Inferior parietal cortex (tissue), 1 donor: ENCODE measurements around the gene ANO8.
A peak's percentile ranks its signal among the peaks of the same experiment; 100 is the strongest.
"Not testable (repeated sequence)": the region's sequence is repeated elsewhere in the genome, so short reads cannot be mapped to it uniquely, and the experiment has no call there.

Source experiments
- DNase-seq: peaks from one replicate; pipeline ENCODE4 v3.0.0-alpha.2; 2016; ENCODE audit errors: extremely low spot score

The ANO8 gene

DNA sequence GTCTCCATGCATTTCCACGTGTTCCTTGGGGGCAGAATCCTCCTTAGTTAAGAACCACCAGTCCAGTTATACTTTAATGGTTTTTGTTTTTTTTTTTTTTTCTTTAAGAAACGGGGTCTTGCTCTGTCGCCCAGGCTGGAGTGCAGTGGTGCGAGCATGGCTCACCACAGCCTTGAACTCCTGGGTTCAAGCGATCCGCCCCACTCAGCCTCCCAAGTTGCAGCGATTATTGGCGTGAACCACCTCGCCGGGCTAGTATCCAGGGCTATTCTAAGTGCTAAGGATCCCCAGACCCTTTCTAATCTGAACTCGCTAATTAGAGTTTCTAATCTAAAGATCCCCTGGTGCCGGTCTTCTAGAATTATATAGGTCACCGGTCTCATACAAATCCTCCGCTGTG, 41.0 kb downstream of the ANO8 start:
- no peak for DNase-seq

DNA sequence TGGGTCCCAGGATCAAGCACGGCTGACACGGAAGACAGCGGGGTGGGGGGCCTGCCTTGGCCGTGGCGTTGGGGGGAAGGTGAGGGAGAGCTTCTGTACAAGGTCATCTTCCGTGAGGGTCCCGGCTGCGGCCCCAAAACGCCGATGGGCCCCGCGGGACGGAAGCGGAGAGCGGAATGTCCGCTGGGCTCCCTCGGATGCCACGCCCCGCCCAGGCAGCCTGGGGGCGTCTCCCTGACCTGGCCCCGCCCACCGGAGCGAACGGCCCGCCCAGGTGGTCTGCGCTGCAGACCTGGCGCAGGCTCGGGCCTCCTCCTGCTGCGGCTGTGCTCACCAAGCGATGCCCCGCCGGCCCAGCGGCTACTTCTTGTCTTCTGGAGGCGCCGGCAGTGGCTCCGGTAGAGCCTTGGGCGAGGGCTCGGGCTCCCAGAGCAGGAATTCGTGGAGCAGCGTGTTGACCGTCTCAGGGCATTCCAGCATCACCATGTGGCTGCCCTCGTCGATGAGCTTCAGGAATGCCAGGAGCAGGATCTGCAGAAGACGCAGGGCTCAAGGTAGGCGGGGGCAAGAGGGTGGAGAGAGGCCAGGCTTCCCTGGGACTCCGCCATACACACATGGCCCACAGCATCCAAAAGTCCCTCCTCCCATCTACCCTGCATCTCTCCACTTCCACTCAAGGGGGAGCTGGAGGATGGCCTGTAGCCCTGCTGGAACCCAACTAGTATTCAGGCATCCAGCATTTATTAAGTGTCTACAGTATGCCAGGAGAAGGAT, 42.2 kb downstream of the ANO8 start:
- peak; percentile 72 for DNase-seq

DNA sequence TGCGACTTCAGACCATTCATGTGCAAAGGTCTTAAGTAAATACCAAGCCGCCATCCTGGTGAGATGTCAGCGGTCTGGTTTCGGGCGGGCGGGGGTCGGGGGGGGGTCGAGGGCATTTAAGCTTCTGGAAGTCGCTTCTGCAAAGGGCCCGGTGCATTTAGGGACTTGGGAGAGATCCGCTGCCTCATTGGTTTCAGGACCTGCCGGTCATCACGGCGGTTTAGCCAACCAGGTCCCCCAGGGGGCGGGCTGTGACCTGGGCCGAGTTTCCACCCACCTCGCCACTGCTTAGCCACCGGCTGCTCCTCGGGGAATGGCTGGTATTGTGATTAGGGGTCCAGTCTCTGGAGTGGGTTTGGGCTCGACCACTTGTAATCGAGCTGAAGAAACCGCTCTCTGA, 45.2 kb downstream of the ANO8 start:
- DNase-seq, result peak; percentile 36

DNA sequence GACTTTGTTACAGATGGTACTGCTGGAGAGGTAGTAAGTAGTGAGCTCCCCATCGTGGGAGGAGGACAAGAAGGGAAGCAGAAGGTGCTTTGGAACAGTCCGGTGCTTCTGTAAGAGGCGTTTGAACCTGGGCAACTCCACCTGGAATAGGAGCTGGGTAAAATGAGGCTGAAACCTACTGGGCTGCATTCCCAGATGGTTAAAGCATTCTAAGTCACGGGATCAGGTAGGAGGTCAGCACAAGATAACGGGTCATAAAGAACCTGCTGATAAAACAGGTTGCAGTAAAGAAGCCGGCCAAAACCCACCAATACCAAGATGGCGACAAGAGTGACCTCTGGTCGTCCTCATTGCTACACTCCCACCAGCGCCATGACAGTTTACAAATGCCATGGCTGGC, 47.9 kb downstream of the ANO8 start:
- no peak for DNase-seq

DNA sequence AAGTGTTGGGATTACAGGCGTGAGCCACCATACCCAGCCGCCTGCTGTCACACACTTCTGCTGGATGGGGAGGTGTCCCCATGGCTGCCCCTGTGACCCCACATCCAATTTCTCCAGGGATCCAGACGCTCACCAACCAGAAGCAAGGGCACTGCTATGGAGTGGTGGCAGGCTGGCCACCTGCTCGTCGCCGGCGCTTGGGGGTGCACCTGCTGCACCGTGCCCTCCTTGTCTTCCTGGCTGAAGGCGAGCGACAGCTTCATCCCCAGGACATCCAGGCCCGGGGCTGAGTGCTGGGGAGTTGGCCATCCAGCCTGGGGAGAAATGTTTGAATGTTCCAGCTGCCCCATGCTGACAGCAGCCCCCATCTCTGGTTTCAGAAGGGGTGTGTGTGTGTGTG, 48.4 kb downstream of the ANO8 start:
- DNase-seq, result no peak

DNA sequence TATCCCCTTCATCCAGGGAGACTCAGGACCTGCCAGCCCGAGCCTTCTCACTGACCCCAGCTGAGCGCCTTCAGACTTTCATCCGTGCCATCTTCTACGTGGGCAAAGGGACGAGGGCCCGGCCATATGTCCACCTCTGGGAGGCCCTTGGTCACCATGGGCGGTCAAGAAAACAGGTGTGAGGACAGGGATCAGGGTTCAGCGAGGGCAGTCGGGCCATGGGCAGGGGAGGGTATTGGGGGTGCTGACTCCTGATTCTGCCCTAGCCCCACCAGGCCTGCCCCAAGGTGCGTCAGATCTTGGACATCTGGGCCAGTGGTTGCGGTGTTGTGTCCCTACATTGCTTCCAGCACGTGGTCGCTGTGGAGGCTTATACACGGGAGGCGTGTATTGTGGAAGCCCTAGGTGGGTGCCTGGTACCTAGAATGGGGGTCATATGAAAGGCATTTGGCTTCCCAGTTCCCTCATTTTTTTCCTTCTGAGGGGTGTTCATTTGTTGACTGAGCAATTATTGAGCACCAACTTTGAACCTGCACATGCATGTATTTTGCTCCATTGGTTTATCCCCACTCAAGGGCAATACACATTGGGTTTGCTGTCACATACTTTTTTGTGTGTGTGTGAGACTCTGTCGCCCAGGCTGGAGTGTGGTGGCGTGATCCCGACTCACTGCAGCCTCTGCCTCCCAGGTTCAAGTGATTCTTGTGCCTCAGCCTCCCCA, 49.1 kb downstream of the ANO8 start:
- no peak for DNase-seq

DNA sequence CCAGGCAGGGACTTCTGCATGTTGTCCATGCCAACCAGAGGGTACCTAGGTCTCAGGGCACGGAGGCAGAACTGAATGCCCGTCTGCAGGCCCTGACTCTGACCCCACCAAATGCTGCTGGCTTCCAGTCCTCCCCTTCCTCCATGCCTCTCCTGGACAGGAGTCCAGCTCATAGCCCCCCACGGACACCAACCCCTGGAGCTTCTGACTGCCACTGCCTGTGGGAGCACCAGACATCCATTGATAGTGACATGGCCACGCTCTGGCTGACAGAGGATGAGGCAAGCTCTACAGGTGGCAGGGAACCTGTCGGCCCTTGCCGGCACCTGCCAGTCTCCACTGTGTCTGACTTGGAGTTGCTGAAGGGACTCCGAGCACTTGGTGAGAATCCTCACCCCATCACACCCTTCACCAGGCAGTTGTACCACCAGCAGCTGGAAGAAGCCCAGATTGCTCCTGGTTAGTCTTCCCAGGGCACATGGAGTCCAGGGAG, 51.1 kb downstream of the ANO8 start:
- no peak for DNase-seq

DNA sequence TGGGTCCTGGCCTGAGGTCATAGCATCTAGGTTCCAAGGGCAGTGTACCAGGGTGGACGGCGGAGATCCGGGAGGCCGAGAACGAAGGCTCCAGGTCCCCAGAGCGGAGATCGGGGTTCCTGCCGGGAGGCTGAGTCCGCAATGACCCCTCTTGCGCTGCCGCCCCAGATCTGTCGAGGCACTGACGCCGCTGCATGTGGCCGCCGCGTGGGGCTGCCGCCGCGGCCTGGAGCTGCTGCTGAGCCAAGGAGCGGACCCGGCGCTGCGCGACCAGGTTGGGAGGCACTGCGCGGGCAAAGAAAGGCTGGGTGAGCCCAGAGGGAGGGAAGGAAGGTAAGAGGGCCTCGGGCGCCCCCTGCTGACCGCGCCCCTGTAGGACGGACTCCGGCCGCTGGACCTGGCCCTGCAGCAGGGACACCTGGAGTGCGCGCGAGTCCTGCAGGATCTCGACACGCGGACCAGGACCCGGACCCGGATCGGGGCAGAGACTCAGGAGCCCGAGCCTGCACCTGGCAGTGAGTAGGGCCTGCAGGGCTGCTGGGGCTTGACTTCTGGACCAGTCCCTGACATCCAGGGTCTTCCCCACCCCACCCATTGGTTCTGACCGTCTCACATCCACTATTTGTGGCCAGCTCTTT, 52.0 kb downstream of the ANO8 start:
- DNase-seq, result peak; percentile 66

DNA sequence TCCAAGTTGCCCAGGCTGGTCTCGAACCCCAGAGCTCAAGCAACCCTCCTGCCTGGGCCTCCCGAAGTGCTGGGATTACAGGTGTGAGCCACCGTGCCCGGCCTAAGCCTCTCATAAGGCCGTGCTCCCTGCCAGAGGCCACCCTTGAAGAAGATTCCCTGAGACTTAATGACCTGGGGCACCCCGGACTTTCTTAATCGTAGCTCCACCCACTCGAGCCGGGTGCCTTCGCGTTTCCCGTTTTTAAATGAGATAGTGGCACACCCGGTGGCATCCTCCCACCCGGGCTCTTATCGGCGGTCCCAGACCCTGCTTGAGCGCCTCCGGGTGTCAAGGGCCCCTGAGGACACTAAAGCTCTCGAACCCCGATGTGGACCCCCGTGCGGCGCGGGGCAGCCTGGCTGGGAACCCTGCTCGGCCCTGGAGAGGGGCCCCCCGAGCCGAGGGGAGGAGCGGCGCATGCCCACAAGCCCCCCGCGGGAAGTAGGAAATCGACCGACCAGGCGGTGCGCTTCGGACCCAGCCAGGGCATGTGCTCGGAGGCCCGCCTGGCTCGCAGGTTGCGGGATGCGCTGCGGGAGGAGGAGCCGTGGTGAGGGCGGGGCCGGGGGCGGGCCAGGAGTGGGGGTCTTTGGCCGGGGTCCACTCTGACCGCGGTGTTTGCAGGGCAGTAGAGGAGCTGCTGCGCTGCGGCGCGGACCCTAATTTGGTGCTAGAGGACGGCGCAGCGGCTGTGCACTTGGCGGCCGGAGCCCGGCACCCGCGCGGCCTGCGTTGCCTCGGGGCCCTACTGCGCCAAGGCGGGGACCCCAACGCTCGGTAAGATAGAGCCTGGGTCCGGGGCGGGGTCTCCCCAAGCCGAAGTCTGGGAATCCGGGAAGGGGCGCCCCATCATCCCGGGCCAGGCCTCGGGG, 53.0 kb downstream of the ANO8 start, which contains the start of gene ANKLE1:
Gene ANKLE1, plus strand, starts transcription at position 511 of the 914 bp plus-strand sequence. Its CDS starts 20 bp downstream, at position 531.
- DNase-seq, result no peak

DNA sequence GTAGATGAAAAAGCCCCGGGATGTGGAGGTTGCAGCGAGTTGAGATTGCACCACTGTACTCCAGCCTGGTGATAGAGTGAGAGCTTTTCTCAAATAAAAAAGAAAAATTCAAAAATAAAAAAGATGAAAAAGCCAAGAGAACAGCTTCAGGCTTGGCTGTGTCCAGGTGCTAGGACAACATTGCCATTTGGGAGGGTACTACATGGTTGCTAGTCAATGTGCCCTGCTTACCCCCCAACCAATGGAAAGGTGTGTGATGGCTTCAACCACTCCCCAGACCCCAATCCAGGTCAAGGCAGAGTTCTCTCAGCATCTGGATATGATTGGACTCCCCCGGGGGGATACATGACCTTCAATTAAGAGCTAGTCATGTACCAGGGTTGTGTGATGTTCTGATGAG, 55.2 kb downstream of the ANO8 start:
- DNase-seq, result no peak

DNA sequence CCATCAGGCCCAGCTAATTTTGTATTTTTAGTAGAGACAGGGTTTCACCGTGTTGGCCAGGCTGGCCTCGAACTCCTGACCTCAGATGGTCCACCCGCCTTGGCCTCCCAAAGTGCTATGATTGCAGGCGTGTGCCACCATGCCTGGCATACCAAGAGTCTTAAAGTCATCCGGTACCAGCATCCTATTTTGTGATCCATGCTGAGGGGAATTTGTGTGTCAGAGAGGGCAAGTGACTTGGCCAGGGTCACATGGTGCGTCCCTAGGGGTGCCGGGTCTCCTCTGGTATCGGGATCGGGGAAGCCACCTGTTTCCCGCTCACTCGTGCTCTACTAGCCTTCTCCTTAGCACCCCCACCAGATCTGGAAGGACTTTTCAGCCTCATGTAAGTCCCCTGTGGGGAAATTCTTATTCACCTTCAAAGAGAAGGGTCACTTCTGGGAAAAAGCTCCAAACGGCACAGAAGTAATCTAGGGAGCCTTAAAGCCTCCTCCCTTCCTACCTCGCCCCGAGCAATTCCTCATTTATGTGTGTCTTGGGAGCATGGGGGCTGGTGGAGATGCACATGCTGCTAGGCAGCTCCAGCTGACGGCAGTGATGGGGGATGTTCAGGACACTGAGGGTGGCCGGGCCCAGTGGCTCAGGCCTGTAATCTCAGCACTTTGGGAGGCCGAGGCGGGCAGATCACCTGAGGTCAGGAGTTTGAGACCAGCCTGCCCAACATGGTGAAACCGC, 59.0 kb downstream of the ANO8 start:
- DNase-seq, result no peak

DNA sequence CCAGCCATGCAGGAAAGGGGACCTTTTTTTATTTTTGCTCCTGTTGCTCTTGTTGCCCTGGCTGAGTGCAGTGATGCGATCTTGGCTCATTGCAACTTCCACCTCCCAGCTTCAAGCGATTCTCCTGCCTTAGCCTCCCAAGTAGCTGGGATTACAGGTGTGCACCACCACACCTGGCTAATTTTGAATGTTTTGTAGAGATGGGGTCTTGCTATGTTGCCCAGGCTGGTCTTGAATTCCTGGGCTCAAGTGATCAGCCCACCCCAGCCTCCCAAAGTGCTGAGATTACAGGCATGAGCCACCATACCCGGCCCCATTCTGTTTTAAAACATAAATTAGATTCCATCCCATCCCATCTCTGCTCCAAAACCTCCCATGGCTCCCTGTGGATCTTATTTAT, 59.8 kb downstream of the ANO8 start:
- DNase-seq, result not testable (repeated sequence)
